ENCODE results near the gene CEP290.

GRCh38 chr12:88029093-88029665, 112.7 kb downstream of the CEP290 start, which contains the start of gene C12orf50:
- no peak for TF ChIP-seq POLR2A (IDR thresholded peaks at IDR 0.05)
- no peak for TF ChIP-seq CTCF (IDR thresholded peaks at IDR 0.05)

Measured in uterus (tissue), 2 donors.